B cell (primary cell): Measurements from ENCODE around the gene KCNJ14.

ENCODE experiments used
- EZH2 ChIP-seq: IDR thresholded peaks from 2 replicates; pipeline ENCODE4 v1.6.1; 2012; ENCODE audit warnings: borderline replicate concordance, low read depth, mild to moderate bottlenecking, moderate library complexity, low read length; ENCODE audit not compliant: insufficient read depth, poor library complexity, severe bottlenecking
- TF ChIP-seq, protein P1 (sequence below): fragments of 200-600 bp; IDR thresholded peaks from one replicate; pipeline ENCODE4 v1.8.0; 2022; ENCODE audit warnings: antibody characterized with exemption, mild to moderate bottlenecking

DNA sequence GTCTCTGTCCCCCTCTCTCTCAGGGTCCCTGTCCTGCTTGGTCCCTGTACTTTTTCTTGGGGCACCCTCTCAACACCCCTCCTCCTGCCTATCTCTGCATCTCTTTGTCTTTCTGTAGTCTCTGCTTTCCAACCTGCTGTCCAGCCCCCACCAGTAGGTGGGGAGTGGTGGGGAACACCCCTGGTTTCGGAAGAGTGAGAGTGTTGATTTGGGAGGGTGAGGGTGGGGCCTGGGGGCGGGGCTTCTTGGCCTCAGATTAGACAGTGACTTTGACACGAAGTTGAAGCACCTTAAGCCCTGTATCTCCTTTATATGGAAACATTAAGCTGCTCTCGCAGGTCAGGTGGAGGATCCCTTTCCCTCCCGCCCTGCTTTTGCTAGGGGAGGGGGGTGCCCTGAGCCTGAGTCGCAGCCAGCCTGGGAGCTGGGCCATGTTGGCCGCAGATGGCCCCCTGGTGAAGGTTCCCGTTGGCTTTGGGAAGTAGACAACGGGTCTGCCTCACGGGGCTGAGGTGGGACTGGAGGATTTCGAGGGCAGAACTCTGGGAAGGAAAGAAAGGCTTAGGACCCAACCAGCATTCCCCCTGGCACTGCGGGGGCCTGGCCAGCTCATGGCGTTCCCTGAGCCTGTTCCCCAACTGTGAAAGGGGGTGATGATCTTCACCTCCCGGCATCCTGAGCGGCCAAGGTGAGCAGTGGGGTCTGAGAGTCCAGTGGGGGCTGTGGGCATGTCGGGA, at the start of gene KCNJ14:
- TF ChIP-seq, protein P1, sequence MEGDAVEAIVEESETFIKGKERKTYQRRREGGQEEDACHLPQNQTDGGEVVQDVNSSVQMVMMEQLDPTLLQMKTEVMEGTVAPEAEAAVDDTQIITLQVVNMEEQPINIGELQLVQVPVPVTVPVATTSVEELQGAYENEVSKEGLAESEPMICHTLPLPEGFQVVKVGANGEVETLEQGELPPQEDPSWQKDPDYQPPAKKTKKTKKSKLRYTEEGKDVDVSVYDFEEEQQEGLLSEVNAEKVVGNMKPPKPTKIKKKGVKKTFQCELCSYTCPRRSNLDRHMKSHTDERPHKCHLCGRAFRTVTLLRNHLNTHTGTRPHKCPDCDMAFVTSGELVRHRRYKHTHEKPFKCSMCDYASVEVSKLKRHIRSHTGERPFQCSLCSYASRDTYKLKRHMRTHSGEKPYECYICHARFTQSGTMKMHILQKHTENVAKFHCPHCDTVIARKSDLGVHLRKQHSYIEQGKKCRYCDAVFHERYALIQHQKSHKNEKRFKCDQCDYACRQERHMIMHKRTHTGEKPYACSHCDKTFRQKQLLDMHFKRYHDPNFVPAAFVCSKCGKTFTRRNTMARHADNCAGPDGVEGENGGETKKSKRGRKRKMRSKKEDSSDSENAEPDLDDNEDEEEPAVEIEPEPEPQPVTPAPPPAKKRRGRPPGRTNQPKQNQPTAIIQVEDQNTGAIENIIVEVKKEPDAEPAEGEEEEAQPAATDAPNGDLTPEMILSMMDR, result no peak
- no peak for TF ChIP-seq EZH2
